ENCODE results near the gene AMOTL1.
"Not testable (repeated sequence)": the region's sequence is repeated elsewhere in the genome, so short reads cannot be mapped to it uniquely, and the experiment has no call there.

AMOTL1 gene

DNA sequence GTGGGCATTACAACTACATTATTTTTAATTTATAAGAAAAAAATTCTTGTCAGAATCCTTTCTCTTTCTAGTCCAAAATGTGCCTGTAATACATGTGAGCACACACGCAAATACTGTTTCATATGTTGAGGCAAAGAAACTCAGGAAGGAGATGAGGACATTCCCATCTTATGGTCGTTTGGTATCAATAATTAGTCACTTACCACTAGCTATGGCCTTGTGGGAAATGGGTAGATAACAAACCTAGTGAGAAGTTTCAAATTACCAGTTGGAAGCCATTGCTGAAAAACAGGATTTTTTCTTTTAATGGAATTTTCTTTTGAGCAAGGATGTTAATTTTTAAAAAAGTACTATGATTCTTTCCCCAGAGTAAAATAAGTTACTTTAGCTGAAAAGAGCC, 25.7 kb downstream of the AMOTL1 start:
- DNase-seq: no peak

DNA sequence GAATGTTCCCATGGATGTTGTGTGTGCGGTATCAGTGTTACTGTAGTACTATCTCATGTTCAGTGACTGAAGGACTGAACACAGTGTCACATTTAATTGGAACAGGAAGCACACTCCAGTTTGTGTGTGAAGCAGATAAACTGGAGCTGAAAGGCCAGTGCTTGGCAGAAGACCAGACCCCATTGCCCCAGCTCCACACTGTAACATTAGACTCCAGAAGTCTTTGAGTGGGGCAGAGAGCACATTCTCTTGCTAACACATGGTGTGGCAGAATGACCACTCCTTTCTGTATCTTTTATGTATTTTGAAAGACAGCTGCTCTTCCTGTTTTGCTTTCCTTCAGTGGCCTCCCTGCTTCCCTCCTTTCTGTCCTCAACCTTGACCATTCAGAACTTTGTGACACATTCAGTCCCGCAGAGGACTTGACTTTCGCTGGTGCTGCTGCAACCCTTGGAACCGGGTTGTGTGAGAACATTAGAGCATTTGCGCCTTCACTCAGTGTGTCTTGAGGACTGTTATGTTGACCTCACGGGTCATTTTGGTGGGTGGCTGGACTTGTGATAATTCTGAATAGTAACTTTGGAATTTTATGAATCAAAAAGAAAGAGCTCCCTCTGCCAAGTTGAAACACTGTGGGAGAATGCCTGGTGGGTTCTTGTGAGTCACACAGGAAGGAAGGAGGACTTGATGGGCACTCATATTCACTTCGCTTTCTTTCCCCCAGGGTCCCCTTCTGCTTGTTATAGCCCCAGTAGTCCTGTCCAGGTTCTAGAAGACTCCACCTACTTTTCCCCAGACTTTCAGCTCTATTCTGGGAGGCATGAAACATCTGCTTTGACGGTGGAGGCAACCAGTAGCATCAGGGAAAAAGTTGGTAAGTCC, 26.4 kb downstream of the AMOTL1 start:
- DNase-seq: no peak

DNA sequence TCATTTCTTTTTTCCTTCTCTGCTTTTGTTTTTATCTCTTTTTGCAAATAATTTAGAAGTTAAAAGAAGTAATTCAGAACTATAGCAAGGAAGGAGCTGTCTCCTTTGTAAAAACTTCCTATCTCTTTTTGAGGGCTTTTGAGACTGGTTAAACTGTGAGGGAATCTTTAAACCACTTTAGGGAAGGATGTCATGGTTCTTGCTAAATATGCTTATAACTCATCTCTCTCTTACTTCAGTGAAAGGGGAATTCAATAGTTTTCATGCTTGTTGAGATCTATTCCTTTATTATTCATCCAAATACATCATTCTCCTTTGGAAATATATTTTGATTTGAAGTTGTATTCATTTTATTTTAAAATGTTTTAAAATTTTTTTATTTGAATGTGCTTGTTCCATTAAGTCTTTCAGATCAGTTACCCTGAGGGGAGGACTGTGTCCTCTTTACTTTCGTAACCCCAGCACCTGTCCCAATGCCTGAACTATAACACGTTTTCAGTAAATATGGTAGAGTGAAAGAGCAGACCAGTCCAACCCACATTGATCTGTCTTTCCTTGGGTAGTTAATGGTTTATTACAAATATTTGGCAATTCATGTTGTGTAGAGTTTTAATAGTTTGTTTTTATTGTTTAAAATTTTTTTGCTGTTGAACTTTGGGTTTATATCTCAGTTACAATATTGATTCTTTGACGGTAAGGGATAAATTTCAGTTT, 27.5 kb downstream of the AMOTL1 start:
- DNase-seq: no peak

DNA sequence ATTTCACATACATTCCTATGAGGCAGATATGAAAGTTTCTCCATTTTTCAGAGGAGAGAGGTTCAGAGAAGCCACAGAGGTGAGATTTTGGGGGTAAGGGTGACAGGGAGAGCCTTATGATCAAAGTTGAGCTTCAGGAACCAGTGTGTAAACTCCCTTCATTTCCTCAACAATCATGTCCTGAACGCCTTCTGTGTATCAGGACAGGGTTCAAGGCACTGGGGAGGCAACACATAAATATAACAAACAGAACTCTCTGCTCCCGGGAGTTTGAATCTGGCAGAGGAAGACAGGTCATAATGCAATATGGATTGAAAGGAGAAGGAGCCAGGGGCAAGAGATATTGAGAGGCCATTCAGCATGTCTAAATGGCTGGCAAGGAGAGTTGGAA, 28.0 kb downstream of the AMOTL1 start:
- DNase-seq: no peak

DNA sequence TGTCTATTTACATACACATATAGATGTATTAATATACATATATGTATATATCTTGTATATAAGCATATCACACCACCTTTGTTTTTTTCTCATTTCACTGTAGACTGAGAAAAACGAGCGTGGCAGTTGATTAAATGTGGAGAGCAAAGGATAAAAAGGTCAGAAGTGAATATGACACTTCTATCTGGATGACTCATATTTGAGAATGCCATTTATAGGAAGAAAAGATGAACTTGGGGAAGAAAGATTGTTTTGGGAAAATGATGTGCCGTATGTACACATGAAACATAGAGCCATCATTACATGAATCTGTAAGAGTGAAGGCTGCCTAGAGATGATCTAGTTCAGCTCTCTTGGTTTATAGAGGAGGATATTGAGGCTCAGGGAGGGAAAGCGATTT, 28.7 kb downstream of the AMOTL1 start:
- no peak for DNase-seq

DNA sequence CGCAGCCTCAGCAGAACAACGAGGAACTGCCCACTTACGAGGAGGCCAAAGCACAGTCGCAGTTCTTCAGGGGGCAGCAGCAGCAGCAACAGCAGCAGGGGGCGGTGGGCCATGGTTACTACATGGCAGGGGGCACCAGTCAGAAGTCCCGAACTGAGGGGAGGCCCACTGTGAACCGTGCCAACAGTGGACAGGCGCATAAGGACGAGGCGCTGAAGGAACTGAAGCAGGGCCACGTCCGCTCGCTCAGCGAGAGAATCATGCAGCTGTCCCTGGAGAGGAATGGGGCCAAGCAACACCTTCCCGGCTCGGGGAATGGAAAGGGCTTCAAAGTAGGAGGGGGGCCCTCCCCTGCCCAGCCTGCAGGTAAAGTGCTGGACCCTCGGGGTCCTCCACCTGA, 31.6 kb downstream of the AMOTL1 start:
- no peak for DNase-seq

DNA sequence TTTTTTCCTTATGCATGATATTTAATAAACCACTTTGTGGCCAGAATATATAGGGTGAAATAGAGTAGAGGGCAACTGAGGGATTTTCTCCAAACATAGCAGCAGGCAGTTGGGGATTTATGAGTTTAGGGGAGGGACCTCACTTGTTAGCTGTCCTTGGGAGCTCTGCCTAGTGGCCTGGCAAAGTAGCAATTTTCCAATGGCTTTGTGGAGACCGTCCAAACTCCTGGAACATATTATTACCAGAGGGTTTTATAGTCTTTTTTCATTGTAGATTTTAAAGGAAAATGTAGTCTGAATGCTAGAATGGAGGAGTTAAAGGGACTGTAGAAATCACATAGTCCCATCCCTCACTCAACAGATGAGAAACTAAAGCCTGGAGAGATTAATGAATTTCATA, 32.3 kb downstream of the AMOTL1 start:
- DNase-seq: no peak

DNA sequence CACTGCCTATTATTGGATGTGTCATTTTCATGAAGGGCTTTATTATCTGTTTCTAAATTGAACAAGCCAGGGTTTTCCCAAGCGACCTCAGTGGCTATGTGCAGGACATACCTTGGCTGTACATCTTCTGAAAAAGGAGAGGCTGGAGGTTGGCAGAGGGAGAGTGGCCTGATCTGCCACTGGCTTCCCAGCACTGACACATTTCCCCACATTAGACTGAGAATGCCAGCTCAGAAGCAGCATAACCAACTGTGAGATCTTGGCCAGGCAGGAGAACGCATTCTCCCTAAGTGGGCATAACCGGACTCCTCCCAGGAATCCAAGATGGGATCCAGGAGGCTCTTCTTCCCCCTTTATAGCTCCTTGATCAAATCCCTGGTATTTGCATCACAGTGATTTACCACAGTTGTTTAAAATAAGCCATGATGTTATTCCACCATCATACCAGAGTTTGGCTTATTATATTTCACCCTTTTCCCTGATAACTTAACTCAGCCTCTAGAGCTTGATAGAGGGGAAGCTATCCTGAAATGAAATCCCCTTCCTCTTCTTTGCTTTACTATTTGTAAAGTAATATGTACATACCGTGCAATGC, 33.8 kb downstream of the AMOTL1 start:
- no peak for DNase-seq

DNA sequence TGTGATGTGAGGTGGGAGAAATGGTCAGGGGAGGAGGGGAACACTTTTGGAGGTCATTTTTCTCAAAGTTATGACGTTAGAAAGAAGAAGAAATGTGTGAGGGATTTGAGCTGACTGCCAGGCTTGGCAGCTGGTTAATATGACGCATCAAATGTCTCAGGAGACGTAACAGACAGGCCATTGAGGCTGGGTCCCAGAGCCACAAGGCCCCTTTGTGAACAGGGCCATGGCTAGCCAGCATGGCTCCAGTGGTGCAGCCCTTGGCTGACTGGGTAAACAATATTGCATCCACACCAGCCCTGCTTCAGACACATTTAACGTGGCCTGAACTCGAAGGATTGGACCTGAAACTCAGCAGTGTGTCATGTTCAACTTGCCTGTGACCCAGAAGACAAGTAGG, 34.3 kb downstream of the AMOTL1 start:
- no peak for DNase-seq

DNA sequence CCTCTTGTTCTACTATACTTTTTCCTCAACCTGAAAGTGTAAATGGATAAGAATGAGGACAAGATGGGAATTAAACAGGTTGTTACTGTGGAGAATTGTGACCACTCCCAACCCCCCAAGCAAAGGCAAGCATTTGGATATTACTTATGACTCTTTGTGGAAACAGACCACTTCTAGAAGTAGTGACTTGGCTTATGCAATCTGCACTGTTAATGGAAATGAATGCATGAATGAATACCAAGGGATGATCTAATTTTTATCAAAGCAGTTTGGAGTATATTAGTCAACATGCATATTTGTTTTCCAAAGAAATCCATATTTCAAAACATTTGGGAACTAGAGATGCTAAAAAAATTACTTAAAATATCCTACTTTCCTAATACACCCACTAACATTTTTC, 35.3 kb downstream of the AMOTL1 start:
- DNase-seq: no peak

DNA sequence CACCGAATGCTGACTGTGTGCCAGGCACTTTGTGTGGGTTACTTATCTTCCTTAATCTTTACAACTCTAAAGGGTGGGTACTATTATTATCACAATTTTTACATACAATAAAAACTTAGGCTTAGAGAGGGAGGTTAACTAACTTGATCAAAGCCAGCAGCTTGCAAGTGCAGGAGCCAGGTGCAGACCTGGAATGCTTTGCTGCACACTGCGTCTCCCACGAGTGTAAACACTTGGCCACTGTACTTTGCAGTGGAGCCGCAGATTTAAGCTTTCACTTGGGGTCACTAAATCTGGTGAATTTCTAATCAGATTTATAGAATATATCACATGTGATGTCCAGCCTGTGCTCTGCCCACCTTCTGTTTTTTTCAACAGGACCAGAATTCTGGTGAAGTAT, 36.7 kb downstream of the AMOTL1 start:
- DNase-seq: no peak

DNA sequence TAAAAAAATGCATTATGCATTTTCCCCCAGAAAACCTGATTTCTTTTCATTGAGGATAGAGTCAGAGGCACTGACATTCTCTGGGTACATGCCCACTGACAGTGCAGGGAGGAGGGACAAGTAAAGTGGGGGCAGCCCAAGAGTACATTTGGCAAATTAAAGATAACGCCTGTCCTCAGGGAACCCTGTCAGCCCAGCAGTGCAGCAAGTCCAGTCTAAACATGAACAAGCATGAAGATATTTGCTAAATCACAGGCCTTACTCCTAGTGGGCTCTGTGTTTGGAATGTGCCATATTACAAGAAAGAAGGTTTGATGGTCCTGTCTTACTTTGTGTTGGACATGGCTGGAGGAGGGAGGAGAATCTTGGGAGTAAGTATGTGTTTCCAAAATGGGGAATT, 37.9 kb downstream of the AMOTL1 start:
- DNase-seq: no peak

DNA sequence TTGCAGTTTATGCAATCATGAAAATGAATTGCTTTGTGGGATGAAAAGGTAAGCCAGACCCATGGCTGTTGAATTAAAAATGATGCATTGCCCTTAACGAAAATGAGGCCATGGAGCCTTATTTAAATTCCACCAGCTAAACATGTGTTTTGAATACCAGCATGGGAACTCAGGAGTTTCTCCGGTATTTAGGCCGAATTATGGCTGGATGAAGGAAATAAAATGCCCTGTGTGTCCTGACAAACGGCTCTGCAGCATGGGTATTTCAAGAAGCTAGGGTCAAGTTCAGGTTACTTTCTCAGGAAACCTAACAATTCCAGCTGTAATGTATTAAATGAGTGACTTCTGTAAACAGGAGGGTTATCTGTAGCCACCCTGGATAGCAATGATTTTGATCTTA, 38.3 kb downstream of the AMOTL1 start:
- no peak for DNase-seq

DNA sequence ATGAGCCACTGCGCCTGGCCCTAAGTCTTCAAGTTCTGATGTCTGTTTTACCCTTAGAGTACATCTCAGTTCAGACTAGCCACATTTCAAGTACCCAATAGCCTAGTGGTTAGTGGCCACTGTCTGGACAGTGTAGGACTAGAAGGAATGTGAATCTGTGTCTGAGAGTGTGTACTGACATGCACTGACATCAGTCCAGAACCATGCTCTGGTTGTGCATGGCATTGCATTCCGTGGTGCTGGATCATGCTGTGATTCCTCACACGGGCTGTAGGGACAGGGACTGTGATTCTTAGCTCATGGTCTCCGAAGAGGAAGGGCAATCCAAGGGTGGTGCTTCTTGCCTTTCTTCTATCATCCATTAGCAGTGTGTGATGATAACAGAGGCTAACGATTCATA, 41.1 kb downstream of the AMOTL1 start:
- no peak for DNase-seq

DNA sequence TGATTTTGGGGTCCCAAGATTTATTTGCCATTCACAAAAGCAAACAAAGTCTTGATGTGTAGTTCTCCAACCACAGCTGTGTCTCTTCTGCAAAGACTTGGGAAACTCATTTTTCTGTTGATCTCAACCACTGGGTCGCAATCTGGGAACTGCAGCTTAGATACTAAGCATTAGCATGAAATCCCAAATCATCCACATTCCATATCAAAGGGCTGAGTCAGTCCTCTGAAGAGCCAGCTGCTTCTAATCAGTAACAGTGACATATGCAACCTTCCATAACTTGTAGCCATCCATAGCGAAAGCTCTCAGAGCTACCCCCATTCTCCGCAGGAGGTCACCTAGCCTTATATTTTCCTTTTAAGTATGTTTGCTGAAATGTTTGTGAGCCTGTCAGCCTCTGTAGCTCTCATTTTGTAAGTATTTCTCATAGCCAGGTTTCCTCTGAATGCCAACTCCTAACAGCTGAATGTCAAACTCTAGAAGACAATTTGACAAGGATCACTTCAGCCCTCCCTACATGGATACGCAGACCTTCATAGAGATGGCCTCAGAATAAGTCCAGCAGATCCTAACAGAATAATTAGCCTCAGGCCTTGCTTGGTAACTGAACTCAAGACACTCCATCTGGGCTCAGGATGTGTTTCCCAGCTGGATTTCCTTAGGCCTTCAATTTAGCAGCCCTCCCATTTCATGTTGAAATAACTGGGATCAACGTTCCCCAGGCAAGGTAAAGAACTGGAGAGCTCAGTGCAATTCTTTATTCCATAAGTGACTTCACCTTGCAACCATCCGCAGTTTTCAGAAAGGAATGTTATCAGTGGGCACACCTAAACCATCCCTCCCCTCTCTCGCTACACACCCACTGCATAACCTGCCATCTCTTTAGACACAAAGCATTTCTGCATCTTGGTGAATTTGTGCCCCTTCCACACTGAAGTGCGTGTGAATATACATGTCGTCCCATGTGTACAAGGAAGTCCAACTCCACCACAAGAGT, 44.9 kb downstream of the AMOTL1 start:
- not testable (repeated sequence) for DNase-seq

DNA sequence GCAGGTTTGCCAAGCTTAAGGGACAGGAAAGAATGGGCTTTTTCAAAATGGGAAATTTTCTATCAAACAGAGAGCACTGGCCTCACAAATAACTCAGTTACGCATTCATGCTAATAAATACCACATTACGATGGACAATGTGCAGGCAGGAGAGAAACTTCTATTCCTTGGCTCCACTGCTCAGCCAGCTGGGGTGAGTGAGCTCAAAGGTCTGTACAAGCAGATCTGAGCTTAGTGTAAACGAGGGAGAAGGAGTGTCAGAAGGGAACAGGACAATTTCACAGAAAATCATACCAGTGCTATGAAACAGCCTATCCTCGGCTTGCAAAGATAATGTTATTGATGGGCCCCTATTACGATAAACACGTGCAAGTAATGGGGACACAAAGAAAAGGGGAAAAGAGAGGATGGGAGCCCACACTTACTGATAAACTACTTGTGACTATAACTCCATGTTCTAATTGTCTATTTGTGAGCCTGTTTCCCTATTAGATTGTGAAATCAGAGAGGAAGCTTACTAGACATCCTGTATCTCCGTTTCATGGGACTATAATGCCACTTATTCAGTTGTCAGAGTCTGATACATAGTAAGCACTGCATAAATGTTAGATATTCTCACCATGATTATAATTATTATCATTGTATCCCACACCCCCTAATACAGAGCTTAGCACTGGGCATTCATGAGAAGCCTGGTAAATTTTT, 46.3 kb downstream of the AMOTL1 start:
- DNase-seq: no peak

DNA sequence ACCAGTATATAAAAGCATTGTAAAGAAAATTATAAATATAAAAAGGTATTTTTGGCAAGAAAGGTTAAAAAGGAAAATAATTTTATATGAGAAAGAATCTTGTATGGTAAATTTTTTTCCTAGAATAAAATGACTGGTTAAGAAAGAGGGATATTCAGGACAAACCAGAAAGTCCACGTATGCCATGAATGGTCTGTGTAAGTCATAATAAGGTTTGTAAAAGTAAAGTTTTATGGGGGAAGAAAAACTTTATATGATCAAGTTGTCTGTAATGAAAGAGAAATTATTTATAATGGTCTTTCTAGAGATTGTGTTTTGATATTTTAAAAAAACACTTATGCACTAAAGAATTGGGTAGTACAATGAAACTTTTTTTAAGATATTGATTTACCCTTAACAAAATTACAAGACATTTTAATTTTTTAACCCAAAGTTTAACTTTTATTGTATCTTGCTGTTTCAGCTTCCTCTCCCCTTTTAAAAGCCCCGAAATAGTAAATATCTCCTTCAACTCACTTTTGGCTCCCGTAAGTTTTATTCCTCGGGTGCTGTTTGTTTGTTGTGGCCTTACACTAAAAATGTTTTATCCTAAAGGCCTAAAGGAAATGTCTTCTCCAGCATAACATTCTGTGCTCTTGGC, 47.7 kb downstream of the AMOTL1 start:
- DNase-seq: no peak

DNA sequence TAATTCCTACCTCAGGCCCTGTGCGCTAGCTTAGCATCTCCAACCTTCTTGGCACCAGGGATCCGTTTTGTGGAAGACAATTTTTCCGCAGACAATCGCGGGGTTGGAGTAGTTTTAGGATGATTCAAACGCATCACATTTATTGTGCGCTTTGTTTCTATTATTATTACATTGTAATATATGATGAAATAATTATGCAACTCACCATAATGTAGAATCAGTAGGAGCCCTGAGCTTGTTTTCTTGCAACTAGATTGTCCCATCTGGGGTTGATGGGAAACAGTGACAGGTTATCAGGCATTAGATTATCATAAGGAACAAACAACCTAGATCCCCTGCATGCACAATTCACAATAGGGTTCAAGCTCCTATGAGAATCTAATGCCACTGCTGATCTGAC, 52.3 kb downstream of the AMOTL1 start:
- no peak for DNase-seq

DNA sequence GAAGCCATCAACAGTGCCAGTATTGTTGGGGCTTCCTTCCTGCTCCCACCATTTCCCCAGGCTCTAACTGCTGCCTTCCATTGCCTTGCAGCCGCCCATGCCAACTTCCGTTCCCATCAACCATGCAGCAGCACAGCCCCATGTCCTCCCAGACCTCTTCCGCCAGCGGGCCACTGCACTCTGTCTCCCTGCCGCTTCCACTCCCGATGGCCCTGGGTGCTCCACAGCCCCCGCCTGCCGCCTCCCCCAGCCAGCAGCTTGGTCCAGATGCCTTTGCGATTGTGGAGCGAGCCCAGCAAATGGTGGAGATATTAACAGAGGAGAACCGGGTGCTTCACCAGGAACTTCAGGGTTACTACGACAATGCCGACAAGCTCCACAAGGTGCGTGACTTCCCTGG, 53.3 kb downstream of the AMOTL1 start:
- DNase-seq: no peak

DNA sequence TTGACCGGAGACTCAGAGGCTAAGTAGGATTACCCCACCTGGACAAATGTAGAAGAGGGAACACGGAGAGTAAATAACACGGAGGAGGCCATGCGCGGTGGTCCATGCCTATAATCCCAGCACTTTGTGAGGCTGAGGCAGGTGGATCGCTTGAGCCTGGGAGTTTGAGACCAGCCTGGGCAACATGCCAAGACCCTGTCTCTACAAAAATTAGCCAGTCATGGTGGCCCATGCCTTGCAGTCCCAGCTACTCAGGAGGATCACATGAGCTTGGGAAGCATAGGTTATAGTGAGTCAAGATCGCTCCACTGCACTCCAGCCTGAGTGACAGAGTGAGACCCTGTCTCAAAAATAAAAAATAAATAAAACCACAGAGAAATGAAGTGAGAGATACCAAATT, 53.9 kb downstream of the AMOTL1 start:
- DNase-seq: no peak

DNA sequence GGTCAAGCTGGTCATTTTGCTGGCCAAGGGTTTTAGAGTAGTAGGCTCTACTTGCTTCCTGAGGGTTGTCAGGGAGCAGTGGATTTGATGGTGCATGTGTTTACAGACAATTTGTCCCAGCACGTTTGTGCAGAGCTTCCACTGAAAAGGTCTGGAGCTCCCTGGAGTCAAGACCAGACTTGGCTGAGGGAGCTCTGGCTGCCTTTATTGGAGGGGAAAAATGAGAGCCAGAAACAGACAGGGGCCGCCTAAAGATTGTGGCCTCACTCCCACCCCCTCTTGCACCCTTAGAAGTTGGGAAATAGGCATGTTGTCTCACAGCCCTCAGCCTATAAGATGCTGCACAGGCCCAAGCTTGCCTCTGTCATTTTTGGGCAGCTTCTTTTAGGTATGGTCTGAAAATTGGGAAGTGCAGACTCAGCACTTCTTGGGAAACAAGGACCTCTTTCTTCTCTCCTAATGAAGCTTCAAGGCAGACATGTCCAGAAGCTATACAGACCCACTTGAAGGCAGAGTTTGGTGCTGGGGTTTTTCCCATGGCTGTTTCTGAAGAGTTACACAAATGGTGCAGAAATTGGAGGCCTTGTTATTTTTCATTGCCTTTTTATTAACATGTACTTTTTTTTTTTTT, 55.1 kb downstream of the AMOTL1 start:
- DNase-seq: no peak

Data from activated CD4-positive, alpha-beta T cell treated with anti-CD3 and anti-CD28 coated beads, Interleukin-2, amount 50 U/mL, for 4 hours (primary cell).